HS-27A (cell line): ENCODE results near the gene SH3YL1.

Experiments
- DNase-seq: peaks from one replicate; pipeline ENCODE4 v3.0.0-alpha.2; 2012; ENCODE audit warnings: low read depth, missing footprints

The SH3YL1 gene

GRCh38 chr2:213932-214693, 49.7 kb downstream of the SH3YL1 start:
- DNase-seq = no peak

GRCh38 chr2:211486-212184, 52.2 kb downstream of the SH3YL1 start:
- no peak for DNase-seq

GRCh38 chr2:210660-211059, 53.2 kb downstream of the SH3YL1 start:
- no peak for DNase-seq

- no peak for DNase-seq
These were observed 54.4 kb downstream of the SH3YL1 start for GRCh38 chr2:209470-209869.

- no peak for DNase-seq
These were observed 55.5 kb downstream of the SH3YL1 start for GRCh38 chr2:208335-208734.

GRCh38 chr2:203984-204383, 59.8 kb downstream of the SH3YL1 start:
- no peak for DNase-seq

- DNase-seq = no peak
These were observed 60.4 kb downstream of the SH3YL1 start for GRCh38 chr2:203401-203800.

- no peak for DNase-seq
These were observed 60.9 kb downstream of the SH3YL1 start for GRCh38 chr2:202945-203344.

- no peak for DNase-seq
These were observed 62.0 kb downstream of the SH3YL1 start for GRCh38 chr2:201648-202433.

GRCh38 chr2:199041-199966, 64.5 kb downstream of the SH3YL1 start:
- no peak for DNase-seq

- DNase-seq = no peak
These were observed 67.4 kb downstream of the SH3YL1 start for GRCh38 chr2:196406-196805.

GRCh38 chr2:195932-196331, 67.9 kb downstream of the SH3YL1 start:
- no peak for DNase-seq

GRCh38 chr2:193141-193671, 70.6 kb downstream of the SH3YL1 start:
- no peak for DNase-seq

- DNase-seq = no peak
These were observed 72.3 kb downstream of the SH3YL1 start for GRCh38 chr2:191311-192190.

GRCh38 chr2:187825-188224, 76.0 kb downstream of the SH3YL1 start:
- DNase-seq = no peak

- DNase-seq = no peak
These were observed 78.6 kb downstream of the SH3YL1 start for GRCh38 chr2:185221-185620.

- DNase-seq = no peak
These were observed 79.1 kb downstream of the SH3YL1 start for GRCh38 chr2:184695-185094.

GRCh38 chr2:182509-183122, 81.2 kb downstream of the SH3YL1 start:
- DNase-seq = no peak

- no peak for DNase-seq
These were observed 83.5 kb downstream of the SH3YL1 start for GRCh38 chr2:180311-180710.

- no peak for DNase-seq
These were observed 83.9 kb downstream of the SH3YL1 start for GRCh38 chr2:179886-180285.
